Embryonic facial prominence (tissue), 1 donor: Measurements from ENCODE around the gene AMBRA1.
A peak's percentile ranks its signal among the peaks of the same experiment; 100 is the strongest.

Experiments used
- DNase-seq: peaks from one replicate; pipeline ENCODE4 v3.0.0-alpha.2; 2016; ENCODE audit errors: extremely low spot score

AMBRA1 gene, protein sequence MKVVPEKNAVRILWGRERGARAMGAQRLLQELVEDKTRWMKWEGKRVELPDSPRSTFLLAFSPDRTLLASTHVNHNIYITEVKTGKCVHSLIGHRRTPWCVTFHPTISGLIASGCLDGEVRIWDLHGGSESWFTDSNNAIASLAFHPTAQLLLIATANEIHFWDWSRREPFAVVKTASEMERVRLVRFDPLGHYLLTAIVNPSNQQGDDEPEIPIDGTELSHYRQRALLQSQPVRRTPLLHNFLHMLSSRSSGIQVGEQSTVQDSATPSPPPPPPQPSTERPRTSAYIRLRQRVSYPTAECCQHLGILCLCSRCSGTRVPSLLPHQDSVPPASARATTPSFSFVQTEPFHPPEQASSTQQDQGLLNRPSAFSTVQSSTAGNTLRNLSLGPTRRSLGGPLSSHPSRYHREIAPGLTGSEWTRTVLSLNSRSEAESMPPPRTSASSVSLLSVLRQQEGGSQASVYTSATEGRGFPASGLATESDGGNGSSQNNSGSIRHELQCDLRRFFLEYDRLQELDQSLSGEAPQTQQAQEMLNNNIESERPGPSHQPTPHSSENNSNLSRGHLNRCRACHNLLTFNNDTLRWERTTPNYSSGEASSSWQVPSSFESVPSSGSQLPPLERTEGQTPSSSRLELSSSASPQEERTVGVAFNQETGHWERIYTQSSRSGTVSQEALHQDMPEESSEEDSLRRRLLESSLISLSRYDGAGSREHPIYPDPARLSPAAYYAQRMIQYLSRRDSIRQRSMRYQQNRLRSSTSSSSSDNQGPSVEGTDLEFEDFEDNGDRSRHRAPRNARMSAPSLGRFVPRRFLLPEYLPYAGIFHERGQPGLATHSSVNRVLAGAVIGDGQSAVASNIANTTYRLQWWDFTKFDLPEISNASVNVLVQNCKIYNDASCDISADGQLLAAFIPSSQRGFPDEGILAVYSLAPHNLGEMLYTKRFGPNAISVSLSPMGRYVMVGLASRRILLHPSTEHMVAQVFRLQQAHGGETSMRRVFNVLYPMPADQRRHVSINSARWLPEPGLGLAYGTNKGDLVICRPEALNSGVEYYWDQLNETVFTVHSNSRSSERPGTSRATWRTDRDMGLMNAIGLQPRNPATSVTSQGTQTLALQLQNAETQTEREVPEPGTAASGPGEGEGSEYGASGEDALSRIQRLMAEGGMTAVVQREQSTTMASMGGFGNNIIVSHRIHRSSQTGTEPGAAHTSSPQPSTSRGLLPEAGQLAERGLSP (N-terminal part only)

GRCh38 chr11:46593550-46594373 is at the start of gene AMBRA1:
AMBRA1 (minus strand) TSS chr11:46594023; CDS start chr11:46548380, 45,643 bp downstream.
- peak; percentile 85 for DNase-seq

GRCh38 chr11:46643531-46643930 is 49.7 kb upstream of the AMBRA1 start:
- no peak for DNase-seq

DNA sequence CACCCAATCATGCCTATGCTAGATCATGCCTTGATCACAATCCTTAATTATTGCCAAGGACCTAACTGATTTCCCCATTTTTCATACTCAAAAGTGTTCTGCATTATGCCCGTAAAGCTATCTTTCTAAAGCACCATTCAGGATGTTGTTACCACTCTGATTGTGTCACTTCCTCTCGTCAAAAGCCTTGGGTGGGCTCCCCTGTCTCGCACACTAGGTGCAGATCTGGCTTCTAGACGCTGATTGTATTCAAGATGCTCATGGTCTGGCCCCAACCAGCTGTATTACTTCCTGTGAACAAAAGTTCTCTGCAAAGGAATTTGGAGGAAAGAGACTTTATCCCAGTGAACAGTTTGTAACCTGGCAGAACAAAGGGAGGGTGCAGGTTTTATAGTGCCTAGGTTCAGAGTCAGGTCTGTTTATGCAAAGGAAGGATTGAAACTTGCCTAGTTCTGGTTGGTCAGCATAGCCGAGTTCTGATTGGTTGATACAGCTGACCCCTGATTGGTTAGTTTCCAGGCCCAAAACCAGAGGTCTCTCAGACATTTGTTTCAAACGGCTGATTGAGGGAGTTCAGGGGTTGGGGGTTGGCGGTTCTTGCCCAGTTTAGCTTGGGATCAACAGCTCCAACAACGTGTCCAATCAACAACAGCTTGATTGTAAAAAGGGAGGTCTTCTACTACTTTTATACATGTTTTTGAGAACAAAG is 49.0 kb upstream of the AMBRA1 start:
- DNase-seq = no peak

DNA sequence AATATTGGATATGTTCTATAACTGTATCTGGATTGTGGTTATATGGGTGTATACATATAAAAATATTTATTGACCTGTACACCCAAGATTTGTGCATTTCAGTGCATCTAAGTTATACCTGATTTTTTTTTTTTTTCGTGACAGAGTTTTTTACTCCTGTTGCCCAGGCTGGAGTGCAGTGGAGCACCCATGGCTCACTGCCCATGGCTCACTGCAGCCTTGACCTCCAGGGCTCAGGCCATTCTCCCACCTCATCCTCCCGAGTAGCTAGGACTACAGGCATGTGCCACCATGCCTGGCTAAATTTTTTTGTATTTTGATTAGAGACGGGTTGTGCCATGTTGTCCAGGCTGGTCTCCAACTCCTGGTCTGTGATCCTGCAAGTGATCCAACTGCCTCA is 47.8 kb upstream of the AMBRA1 start:
- DNase-seq = no peak

DNA sequence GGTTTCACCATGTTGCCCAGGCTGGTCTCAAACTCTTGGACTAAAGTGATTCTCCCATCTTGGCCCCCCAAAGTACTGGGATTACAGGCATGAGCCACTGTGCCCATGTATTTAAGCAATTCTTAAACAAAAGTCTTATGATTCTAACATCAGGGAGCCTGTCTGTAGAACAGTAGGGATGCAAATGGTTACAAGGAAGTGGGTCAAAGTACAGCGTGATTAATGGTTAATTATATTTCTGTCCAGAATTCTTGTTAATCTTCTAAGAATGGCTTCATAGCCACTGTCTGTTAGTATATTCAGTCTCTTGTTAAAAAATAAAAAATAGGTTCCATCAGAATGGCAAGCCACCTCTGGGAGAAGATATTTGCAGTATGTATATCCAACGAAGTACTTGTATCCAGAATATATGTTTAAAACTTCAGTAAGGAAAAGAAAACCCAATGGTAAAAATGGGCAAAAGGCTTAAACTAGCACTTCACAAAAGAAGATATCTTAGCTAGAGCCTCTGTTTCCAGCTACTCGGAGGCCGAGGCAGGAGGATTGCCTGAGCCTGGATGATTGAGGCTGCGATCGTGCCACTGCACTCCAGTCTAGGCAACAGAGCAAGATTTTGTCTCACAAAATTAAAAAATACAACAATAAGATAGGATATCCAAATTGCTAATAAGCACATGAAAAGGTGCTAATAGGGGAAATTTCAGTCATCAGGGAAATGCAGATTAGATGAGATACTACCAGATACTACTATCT is 46.4 kb upstream of the AMBRA1 start:
- no peak for DNase-seq

GRCh38 chr11:46639197-46639839 is 45.5 kb upstream of the AMBRA1 start:
- DNase-seq = no peak

DNA sequence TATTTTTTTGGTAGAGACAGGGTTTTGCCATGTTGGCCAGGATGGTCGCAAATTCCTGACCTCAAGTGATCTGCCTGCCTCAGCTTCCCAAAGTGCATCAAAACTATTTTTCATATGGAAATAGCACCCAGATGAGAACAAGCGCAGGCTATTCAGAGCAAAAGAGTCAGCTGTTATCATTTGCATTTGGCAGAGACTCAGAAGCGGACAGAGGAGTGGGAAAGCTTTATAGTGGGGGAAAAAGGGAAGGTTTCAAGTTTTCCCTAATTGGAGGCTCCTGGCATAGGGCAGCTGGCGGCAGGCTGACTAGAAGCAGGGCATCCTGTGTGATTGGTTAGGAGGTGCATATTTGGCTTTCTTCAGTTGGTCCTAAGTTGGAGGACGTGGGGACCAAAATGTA is 43.7 kb upstream of the AMBRA1 start:
- no peak for DNase-seq

- no peak for DNase-seq
Measured at GRCh38 chr11:46635557-46636139, 41.8 kb upstream of the AMBRA1 start.

DNA sequence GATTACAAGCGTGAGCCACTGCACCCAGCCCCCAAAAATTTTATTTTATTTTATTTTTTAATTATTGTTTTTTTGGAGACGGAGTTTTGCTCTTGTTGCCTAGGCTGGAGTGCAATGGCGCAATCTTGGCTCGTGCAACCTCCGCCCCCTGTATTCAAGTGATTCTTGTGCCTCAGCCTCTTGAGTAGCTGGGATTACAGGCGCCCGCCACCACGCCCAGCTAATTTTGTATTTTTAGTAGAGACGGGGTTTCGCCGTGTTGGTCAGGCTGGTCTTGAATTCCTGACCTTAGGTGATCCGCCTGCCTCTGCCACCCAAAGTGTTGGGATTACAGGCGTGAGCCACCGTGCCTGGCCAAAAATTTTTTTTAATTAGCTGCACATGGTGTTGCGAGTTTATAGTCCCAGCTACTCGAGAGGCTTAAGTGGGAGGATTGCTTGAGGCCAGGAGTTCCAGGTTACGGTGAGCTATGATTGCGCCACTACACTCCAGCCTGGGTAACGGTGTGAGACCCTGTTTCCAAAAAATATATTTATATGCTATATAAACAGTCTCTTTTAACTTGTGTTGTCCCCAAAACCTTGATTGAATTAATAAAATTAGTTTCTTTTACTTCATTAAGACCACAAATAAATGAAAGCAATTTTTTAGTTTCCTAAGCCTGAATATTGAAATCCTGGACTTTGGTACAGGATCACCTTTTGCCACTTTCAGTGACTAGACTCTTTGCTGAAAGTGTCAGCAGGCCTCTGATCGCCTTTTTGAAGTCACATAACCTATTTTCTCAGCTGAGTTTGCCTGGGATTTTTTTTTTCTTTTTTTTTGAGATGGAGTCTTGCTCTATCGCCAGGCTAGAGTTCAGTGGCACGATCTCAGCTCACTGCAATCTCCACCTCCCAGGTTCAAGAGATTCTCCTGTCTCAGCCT is 39.7 kb upstream of the AMBRA1 start:
- no peak for DNase-seq

- no peak for DNase-seq
Measured at GRCh38 chr11:46632502-46632901, 38.7 kb upstream of the AMBRA1 start.

- no peak for DNase-seq
Measured at GRCh38 chr11:46631676-46632075, 37.9 kb upstream of the AMBRA1 start.

GRCh38 chr11:46630237-46630636 is 36.4 kb upstream of the AMBRA1 start:
- no peak for DNase-seq

- no peak for DNase-seq
Measured at GRCh38 chr11:46628961-46629360, 35.1 kb upstream of the AMBRA1 start.

- DNase-seq = no peak
Measured at GRCh38 chr11:46625406-46625805, 31.6 kb upstream of the AMBRA1 start.

GRCh38 chr11:46618837-46619236 is 25.0 kb upstream of the AMBRA1 start:
- no peak for DNase-seq

GRCh38 chr11:46617972-46618314 is 24.1 kb upstream of the AMBRA1 start:
- no peak for DNase-seq

- peak; percentile 79 for DNase-seq
Measured at GRCh38 chr11:46617134-46617971, 23.5 kb upstream of the AMBRA1 start, which contains the start of the genes ATG13 and HARBI1. ATG13 (plus strand) TSS chr11:46617553; CDS start chr11:46644292, 26,739 bp downstream. HARBI1 (minus strand) TSS chr11:46617227; CDS start chr11:46616237, 990 bp downstream.
